NK-92 (cell line): ENCODE results near the gene RNF19B.

Experiments
- DNase-seq: peaks from one replicate; lab custom pipeline; 2025; ENCODE audit not compliant: unreplicated experiment; lab: John Stamatoyannopoulos, UW

The RNF19B gene

GRCh38 chr1:32969566-32969965, 5.0 kb upstream of the RNF19B start:
- no peak for DNase-seq

- DNase-seq = no peak
Observed at GRCh38 chr1:32967888-32968568, 3.4 kb upstream of the RNF19B start.

GRCh38 chr1:32966900-32967299, 2.3 kb upstream of the RNF19B start:
- no peak for DNase-seq

GRCh38 chr1:32965251-32965747, 690 bp upstream of the RNF19B start:
- no peak for DNase-seq

- no peak for DNase-seq
Observed at GRCh38 chr1:32963746-32964460, 706 bp downstream of the RNF19B start.

- DNase-seq = no peak
Observed at GRCh38 chr1:32962248-32962896, 2.2 kb downstream of the RNF19B start.

GRCh38 chr1:32960819-32961355, 3.7 kb downstream of the RNF19B start:
- DNase-seq = no peak

GRCh38 chr1:32960342-32960741, 4.3 kb downstream of the RNF19B start:
- no peak for DNase-seq

- no peak for DNase-seq
Observed at GRCh38 chr1:32958827-32959226, 5.8 kb downstream of the RNF19B start.

- no peak for DNase-seq
Observed at GRCh38 chr1:32957017-32957416, 7.6 kb downstream of the RNF19B start.

GRCh38 chr1:32954168-32954567, 10.4 kb downstream of the RNF19B start:
- DNase-seq = no peak

- DNase-seq = no peak
Observed at GRCh38 chr1:32953495-32953894, 11.1 kb downstream of the RNF19B start.

GRCh38 chr1:32949519-32949918, 15.1 kb downstream of the RNF19B start:
- no peak for DNase-seq

- DNase-seq = no peak
Observed at GRCh38 chr1:32948905-32949304, 15.7 kb downstream of the RNF19B start.

GRCh38 chr1:32948390-32948722, 16.3 kb downstream of the RNF19B start:
- DNase-seq = no peak

- DNase-seq = no peak
Observed at GRCh38 chr1:32947669-32948389, 16.8 kb downstream of the RNF19B start.

GRCh38 chr1:32946413-32946812, 18.2 kb downstream of the RNF19B start:
- DNase-seq = no peak

- DNase-seq = no peak
Observed at GRCh38 chr1:32944180-32944579, 20.4 kb downstream of the RNF19B start.

GRCh38 chr1:32939655-32940371, 24.8 kb downstream of the RNF19B start:
- DNase-seq = no peak

GRCh38 chr1:32937061-32937460, 27.5 kb downstream of the RNF19B start:
- no peak for DNase-seq

- DNase-seq = no peak
Observed at GRCh38 chr1:32934535-32934934, 30.1 kb downstream of the RNF19B start.
